GM12874 (cell line): Measurements from ENCODE around the gene ZNRF4.

Experiments used
- TF ChIP-seq, protein P1 (sequence below): IDR thresholded peaks from 2 replicates; pipeline ENCODE4 v1.5.1; 2011; ENCODE audit warnings: low read depth, mild to moderate bottlenecking, control low read depth, low read length, moderate library complexity; ENCODE audit not compliant: insufficient read depth

Gene ZNRF4

GRCh38 chr19:5478241-5478924 is 23.2 kb downstream of the ZNRF4 start:
- TF ChIP-seq, protein P1, sequence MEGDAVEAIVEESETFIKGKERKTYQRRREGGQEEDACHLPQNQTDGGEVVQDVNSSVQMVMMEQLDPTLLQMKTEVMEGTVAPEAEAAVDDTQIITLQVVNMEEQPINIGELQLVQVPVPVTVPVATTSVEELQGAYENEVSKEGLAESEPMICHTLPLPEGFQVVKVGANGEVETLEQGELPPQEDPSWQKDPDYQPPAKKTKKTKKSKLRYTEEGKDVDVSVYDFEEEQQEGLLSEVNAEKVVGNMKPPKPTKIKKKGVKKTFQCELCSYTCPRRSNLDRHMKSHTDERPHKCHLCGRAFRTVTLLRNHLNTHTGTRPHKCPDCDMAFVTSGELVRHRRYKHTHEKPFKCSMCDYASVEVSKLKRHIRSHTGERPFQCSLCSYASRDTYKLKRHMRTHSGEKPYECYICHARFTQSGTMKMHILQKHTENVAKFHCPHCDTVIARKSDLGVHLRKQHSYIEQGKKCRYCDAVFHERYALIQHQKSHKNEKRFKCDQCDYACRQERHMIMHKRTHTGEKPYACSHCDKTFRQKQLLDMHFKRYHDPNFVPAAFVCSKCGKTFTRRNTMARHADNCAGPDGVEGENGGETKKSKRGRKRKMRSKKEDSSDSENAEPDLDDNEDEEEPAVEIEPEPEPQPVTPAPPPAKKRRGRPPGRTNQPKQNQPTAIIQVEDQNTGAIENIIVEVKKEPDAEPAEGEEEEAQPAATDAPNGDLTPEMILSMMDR = no peak

DNA sequence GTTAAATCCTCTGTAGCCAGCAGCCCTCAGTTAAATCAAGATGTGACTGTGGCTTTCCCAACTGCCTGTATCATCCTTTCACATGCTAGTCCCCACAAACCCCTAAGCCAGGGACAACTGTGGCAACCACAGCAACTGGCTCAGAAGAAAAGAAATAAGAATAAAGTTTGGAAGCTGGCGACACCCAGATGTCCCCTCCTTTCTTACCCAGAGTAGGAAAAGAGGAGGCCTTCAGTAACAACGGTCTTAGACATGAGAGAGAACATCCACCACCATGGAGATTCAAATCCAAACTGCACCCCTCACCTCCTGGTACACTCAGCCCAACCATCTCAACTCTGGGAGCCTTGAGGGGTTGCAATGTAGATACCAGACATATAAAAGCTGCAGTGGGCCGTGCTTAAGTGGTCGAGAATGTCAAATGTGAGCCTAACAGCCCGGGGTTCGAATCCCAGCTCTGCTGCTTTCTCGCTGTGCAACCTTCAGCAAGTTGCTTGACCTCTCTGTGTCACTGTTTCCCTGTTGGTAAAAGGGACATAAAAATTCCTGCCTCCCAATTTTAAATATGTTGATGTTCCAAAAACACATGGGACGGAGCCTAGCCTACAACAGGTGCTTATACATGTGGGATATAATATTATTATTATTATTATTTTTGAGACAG is 23.8 kb downstream of the ZNRF4 start:
- TF ChIP-seq, protein P1 = no peak

DNA sequence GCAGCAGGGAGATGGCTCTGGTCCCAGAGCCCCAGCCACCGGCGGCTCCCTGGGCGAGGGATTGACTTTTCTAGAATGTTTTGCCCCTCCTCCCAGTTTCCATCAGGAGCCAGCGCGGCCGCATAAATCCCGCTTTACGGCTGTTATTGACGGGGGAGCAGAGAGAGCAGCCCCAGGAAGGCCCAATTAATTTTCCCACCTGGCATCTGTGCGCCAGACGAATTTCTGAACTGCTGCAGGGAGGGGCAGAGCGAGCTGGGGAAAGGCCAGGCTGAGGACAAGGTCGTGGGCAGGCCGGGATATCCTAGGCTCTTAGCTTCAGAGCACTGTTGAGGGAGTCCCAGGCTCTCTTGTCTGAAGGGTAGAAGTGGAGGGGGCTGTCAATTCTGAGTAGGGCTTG is 24.7 kb downstream of the ZNRF4 start:
- TF ChIP-seq, protein P1 = no peak

GRCh38 chr19:5480427-5480836 is 25.2 kb downstream of the ZNRF4 start:
- TF ChIP-seq, protein P1 = peak; percentile 62; the same call in 1 of the 2 replicates

DNA sequence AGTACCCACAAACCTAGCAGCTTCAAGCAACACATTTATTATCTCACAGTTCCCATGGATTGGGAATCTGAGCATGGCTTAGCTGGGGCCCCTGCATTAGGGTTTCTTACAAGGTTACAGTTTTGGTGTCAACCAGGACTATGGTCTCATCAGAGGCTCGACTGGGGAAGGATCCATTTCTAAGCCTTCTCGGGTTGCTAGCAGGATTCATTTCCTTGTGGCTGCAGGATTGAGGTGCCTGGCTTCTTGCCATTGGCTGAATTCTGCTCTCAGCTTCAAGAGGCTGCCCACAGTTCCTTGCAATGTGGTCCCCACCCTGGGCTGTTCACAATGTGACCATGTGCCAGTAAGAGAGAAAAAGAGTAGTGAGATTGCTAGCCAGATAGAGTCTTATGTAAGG is 26.7 kb downstream of the ZNRF4 start:
- TF ChIP-seq, protein P1 = no peak

- TF ChIP-seq, protein P1 = no peak
Measured at GRCh38 chr19:5484398-5485285, 29.4 kb downstream of the ZNRF4 start.

DNA sequence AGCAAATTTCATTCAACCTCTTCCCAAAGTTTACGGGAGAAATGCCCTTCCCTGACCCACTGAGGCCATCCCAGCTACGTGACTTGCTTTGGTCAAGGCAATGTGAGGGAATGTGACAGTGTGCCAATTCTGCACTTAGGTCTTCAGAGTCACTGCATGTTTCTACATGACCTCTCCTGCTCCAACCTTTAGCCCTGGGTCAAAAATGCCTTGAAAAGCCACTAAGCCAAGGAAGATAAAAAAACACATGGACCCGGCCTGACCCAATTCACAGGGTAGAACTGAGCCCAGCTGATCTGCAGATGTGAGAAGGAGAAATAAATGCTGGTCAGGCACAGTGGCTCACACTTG is 30.0 kb downstream of the ZNRF4 start:
- TF ChIP-seq, protein P1 = no peak
